ENCODE measurements around the gene CHRNA3.

CHRNA3 gene

DNA sequence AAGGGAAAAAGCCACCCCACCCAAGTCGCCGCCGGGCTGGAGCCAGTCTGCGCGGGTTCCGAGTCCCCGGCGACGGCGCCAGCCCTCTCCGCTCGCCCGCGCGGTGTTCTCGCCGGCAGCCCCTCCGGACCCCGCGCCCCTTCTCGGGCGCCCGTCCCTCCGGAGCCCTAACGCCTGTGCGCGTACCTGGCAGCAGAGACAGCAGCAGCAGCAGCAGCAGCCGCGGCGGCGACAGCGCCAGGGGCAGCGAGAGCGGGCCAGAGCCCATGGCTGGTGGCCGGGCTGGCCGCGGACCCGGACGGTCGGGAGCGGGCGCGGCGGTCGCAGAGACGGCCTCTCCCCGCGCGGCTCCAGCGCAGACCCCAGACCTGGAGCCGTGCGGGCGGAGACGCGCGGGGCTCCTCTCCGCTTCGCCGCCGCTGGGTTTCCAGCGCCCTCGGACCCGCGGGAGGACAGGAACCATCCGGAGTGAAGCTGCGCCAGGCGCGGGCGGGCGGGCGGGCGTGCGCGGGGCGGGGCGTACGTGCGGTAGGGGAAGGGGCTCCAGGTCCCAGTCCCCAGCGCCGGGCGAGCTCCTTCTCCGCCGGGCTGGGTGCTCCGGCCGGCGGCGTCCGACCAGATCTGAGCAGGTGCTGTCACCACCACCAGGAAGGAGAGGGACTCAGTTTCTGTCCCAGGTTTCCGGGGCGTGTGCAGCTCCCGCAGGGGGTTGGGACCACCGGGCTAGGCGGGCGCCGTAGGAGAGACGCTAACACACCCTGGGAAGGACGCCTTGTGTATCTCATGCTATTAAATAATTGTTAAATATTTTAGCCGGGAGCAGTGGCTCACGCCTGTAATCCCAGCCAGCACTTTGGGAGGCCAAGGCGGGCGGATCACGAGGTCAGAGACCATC is at the start of gene CHRNA3:
TSS of gene CHRNA3 (minus strand) at position 470 of the 895 bp plus-strand sequence. CDS start at position 268, 202 bp downstream.
- H4K20me1 ChIP-seq = peaks cover 25% of the 10 kb centered on the region
- no peaks in the 10 kb centered on the region for H3K36me3 ChIP-seq
- peaks cover 19% of the 10 kb centered on the region for H3K4me1 ChIP-seq
- no peak within 1 kb of the TSS for H3K27ac ChIP-seq
- no peaks in the 10 kb centered on the region for H3K9me3 ChIP-seq
- H3K9ac ChIP-seq = 0 out of 2 replicates have a peak within 1 kb of the TSS, but pooled peaks have one; percentile 48
- peaks cover 47% of the 10 kb centered on the region for H3K27me3 ChIP-seq
- H3K4me2 ChIP-seq = peak within 1 kb of the TSS; percentile 85
- no peak for TF ChIP-seq Cebpa-rat (IDR thresholded peaks at IDR 0.05)
- peak within 1 kb of the TSS; percentile 65 for H3K4me3 ChIP-seq

DNA sequence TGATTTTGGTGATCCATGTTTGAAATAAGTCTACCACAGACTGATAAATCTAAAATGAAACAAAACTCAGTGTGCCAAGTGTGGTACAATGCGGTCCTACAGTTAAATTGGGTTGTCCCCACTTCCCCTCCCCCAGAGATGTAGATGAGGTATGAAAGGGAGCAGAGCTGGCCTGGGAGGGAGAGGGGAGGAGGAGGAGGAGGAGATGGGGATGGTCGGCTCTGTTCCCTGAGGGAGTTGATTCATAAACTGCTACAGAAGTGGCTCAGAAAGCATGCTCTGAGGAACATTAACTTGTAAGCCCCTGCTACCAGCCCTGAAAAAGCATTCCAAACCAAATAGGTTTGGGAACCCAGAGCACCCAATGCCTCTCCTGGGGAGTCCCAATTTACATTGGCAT is 48.2 kb upstream of the CHRNA3 start:
- peak overlapping the region; percentile 50; the same call in 1 of the 2 replicates for H3K9ac ChIP-seq
- H3K4me2 ChIP-seq = peak overlapping the region; percentile 83
- no peaks in the 10 kb centered on the region for H3K27me3 ChIP-seq
- no peaks in the 10 kb centered on the region for H4K20me1 ChIP-seq
- no peaks in the 10 kb centered on the region for H3K36me3 ChIP-seq
- H3K27ac ChIP-seq = peak overlapping the region; percentile 81
- no peak for TF ChIP-seq Cebpa-rat (IDR thresholded peaks at IDR 0.05)
- peak overlapping the region; percentile 20; the same call in 1 of the 2 replicates for H3K4me3 ChIP-seq
- peaks cover 7% of the 10 kb centered on the region for H3K9me3 ChIP-seq
- H3K4me1 ChIP-seq = peaks cover 94% of the 10 kb centered on the region

DNA sequence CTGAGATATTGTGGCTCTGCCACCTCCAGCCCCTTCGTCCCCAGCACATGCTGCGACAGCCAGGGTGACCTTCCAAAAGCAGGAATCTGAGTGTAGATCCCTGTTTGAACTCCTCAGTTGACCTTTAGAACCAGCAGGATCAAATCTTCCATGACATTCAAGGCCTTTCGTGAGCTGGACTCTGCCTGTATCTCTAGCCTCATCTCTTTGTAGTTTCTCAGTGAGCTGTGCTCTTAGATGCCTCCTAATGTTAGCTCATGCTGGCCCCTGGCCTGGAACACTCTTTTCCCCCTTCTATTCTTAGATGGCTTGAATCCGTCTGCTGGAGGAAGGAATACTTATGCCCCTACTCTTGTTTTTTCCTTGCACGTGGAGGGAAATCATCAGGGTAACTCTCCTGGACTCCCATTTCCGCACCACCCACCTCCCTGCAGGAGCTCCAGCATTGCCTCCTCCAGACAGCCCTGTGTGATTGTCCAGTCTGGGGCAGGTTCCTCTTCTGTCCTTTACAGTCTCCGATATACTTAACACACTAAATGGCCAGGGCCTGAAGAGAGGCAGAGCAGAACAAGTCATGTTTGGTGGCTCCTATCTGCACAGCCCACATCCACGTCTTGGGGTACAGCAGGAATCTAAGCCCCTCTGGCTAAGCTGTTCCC is 46.9 kb upstream of the CHRNA3 start:
- H3K9ac ChIP-seq = peak overlapping the region; percentile 12; the same call in 1 of the 2 replicates
- no peaks in the 10 kb centered on the region for H3K9me3 ChIP-seq
- no peak for TF ChIP-seq Cebpa-rat (IDR thresholded peaks at IDR 0.05)

GRCh38 chr15:78666010-78666409 is 45.2 kb upstream of the CHRNA3 start:
- no peaks in the 10 kb centered on the region for H3K9me3 ChIP-seq
- H3K36me3 ChIP-seq = no peaks in the 10 kb centered on the region
- H3K27ac ChIP-seq = peak overlapping the region; percentile 81; the same call in 1 of the 2 replicates
- H3K4me3 ChIP-seq = no peak overlapping the region
- no peaks in the 10 kb centered on the region for H3K27me3 ChIP-seq
- no peak overlapping the region for H3K9ac ChIP-seq
- no peak for TF ChIP-seq Cebpa-rat (IDR thresholded peaks at IDR 0.05)
- peaks cover 98% of the 10 kb centered on the region for H3K4me1 ChIP-seq
- H4K20me1 ChIP-seq = no peaks in the 10 kb centered on the region
- H3K4me2 ChIP-seq = peak overlapping the region; percentile 83

More for the DNA sequence above, 46.9 kb upstream of the CHRNA3 start:
- H3K4me3 ChIP-seq = no peak overlapping the region
- H3K4me1 ChIP-seq = peaks cover 98% of the 10 kb centered on the region
- H3K36me3 ChIP-seq = no peaks in the 10 kb centered on the region
- peak overlapping the region; percentile 83 for H3K4me2 ChIP-seq
- no peaks in the 10 kb centered on the region for H3K27me3 ChIP-seq
- H4K20me1 ChIP-seq = no peaks in the 10 kb centered on the region
- peak overlapping the region; percentile 81 for H3K27ac ChIP-seq

DNA sequence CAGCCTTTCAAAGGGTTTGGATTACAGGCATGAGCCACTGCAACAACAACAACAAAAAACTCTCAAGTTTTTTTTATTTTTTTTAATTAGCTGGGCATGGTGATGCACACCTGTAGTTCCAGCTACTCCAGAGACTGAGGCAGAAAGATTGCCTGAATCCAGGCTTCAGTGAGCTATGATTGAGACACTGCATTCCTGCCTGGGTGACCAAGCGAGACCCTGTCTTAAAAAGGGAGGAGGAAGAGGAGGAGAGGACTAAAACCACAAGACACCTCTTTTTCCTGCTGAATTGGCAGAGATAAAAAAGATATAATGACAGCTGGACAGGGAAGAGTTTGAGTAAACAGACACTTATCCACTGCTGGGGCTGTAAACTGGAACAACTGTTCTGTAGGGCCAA is 42.9 kb upstream of the CHRNA3 start:
- Histone ChIP-seq H3K36me3 (no peaks in the 10 kb centered on the region), H3K27me3 (no peaks in the 10 kb centered on the region), H3K9me3 (no peaks in the 10 kb centered on the region), H3K27ac (peak overlapping the region; percentile 81; the same call in 1 of the 2 replicates), H4K20me1 (no peaks in the 10 kb centered on the region), H3K4me3 (peak overlapping the region; percentile 21; the same call in 1 of the 2 replicates), H3K4me1 (peaks cover 97% of the 10 kb centered on the region), H3K4me2 (peak overlapping the region; percentile 83), H3K9ac (peak overlapping the region; percentile 25; the same call in 1 of the 2 replicates)
- TF ChIP-seq Cebpa-rat (IDR thresholded peaks at IDR 0.05) = no peak; the same call in 1 of the 2 replicates

GRCh38 chr15:78662028-78662427 is 41.2 kb upstream of the CHRNA3 start:
- no peak for TF ChIP-seq Cebpa-rat (IDR thresholded peaks at IDR 0.05)
- no peaks in the 10 kb centered on the region for H4K20me1 ChIP-seq
- H3K27me3 ChIP-seq = no peaks in the 10 kb centered on the region
- H3K27ac ChIP-seq = peak overlapping the region; percentile 35
- H3K4me3 ChIP-seq = no peak overlapping the region
- H3K9ac ChIP-seq = no peak overlapping the region
- peak overlapping the region; percentile 45 for H3K4me2 ChIP-seq
- H3K4me1 ChIP-seq = peaks cover 81% of the 10 kb centered on the region
- no peaks in the 10 kb centered on the region for H3K36me3 ChIP-seq
- H3K9me3 ChIP-seq = no peaks in the 10 kb centered on the region

GRCh38 chr15:78661001-78661400 is 40.2 kb upstream of the CHRNA3 start:
- TF ChIP-seq Cebpa-rat (IDR thresholded peaks at IDR 0.05) = no peak
- H3K4me3 ChIP-seq = no peak overlapping the region
- H3K4me1 ChIP-seq = peaks cover 70% of the 10 kb centered on the region
- H3K36me3 ChIP-seq = no peaks in the 10 kb centered on the region
- H3K27me3 ChIP-seq = no peaks in the 10 kb centered on the region
- H3K9ac ChIP-seq = no peak overlapping the region
- H3K27ac ChIP-seq = no peak overlapping the region; the same call in 1 of the 2 replicates
- peak overlapping the region; percentile 28; the same call in 1 of the 2 replicates for H3K4me2 ChIP-seq
- H4K20me1 ChIP-seq = no peaks in the 10 kb centered on the region
- no peaks in the 10 kb centered on the region for H3K9me3 ChIP-seq

DNA sequence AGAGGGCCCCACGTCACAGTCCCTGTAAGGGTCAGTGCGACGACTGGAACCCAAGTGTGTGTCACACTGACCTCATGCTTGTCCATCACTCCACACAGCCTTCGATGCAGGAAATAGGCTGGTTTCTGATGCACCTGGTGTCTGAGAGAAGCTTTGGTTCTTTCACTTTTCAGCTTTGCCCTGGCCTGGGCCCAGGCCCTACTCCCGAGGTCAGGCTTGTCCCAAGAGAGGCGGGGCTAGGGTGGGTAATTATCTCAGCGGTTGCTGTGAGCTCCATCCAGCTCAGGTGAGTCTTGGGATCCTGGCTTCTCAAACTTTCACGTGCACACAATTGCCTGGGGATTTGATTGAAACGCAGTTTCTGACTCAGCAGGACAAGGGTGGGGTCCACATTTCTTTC is 39.8 kb upstream of the CHRNA3 start:
- H3K9ac ChIP-seq = no peak overlapping the region
- peak overlapping the region; percentile 28; the same call in 1 of the 2 replicates for H3K4me2 ChIP-seq

GRCh38 chr15:78658823-78659222 is 38.0 kb upstream of the CHRNA3 start:
- TF ChIP-seq Cebpa-rat (IDR thresholded peaks at IDR 0.05) = no peak
- H3K4me1 ChIP-seq = peaks cover 55% of the 10 kb centered on the region
- H3K9me3 ChIP-seq = no peaks in the 10 kb centered on the region
- H4K20me1 ChIP-seq = no peaks in the 10 kb centered on the region
- H3K4me3 ChIP-seq = no peak overlapping the region
- no peak overlapping the region for H3K27ac ChIP-seq
- H3K9ac ChIP-seq = no peak overlapping the region
- H3K36me3 ChIP-seq = no peaks in the 10 kb centered on the region
- H3K27me3 ChIP-seq = no peaks in the 10 kb centered on the region
- H3K4me2 ChIP-seq = no peak overlapping the region

More for the DNA sequence above, 39.8 kb upstream of the CHRNA3 start:
- Histone ChIP-seq H3K27ac (no peak overlapping the region; the same call in 1 of the 2 replicates), H4K20me1 (no peaks in the 10 kb centered on the region), H3K4me3 (no peak overlapping the region), H3K27me3 (no peaks in the 10 kb centered on the region), H3K4me1 (peaks cover 66% of the 10 kb centered on the region), H3K36me3 (no peaks in the 10 kb centered on the region), H3K9me3 (no peaks in the 10 kb centered on the region)
- no peak for TF ChIP-seq Cebpa-rat (IDR thresholded peaks at IDR 0.05)

All from BLaER1 (cell line).